Astrocyte of the hippocampus (primary cell): ENCODE data around the gene ID1.
"Not testable (repeated sequence)": the region's sequence is repeated elsewhere in the genome, so short reads cannot be mapped to it uniquely, and the experiment has no call there.

Experiments
- DNase-seq: peaks from one replicate; pipeline ENCODE4 v3.0.0; 2011; ENCODE audit warnings: low read depth, low spot score

ID1 gene

DNA sequence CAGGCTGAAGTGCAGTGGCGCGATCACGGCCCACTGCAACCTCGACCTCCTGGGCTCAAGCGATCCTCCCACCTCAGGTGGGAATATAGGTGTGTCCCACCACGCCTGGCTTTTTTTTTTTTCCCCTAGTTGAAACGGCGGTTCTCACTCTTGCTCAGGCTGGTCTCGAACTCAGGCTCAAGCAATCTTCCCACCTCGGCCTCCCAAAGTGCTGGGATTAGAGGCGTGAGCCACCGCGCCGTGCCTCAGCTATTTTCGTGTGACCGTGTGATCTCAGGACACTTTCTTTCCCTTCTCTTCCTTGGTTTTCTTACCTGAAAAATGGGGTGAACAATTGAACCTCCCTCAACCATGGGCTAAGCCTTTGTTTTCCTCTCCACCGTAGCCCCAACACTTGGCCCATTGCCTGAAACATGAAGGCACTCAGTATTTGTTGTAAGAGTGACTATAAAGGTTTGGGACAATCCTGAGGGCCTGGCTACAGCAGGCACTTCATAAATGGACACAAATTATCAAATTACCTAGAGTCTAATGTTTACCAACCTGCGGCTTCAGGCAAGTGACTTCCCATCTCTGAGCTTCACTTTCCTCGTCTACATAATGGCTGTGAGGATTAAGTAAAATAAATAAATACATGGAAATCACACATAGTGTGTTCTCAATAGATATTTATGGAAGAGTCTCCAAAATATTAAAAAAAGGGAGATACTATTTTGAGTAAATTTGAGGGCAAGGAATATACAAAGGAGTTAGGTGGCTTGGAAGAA, 31.4 kb upstream of the ID1 start:
- DNase-seq: no peak

DNA sequence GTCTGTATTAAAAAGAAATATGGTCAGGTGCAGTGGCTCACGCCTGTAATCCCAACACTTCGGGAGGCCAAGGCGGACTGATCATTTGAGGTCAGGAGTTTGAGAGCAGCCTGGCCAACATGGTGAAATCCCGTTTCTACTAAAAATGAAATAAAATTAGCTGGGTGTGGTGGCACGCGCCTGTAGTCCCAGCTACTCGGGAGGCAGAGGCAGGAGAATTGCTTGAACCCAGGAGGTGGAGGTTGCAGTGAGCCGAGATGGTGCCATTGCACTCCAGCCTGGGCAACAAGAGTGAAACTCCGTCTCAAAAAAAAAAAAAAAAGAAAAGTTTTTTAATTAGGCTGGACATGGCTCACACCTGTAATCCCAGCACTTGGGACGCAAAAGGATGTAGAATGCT, 30.1 kb upstream of the ID1 start:
- DNase-seq: not testable (repeated sequence)

DNA sequence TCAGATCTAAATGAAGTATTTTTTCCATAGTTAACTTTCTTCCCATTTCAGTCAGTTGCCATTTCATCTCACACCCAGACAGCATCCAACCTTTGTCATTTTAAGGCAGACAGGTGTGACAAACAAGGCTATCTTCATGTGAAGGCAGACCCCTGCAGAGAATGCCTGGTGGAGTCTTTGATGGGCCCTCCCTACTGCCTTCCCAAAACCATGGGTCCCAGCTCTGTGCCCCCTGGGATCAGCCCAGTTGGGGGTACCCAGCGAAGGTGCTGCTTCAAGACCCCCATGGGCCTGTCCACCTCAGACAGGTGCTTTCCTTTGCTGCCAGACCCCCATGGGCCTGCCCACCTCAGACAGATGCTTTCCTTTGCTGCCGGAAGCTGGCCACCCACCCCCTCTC, 28.3 kb upstream of the ID1 start:
- no peak for DNase-seq

DNA sequence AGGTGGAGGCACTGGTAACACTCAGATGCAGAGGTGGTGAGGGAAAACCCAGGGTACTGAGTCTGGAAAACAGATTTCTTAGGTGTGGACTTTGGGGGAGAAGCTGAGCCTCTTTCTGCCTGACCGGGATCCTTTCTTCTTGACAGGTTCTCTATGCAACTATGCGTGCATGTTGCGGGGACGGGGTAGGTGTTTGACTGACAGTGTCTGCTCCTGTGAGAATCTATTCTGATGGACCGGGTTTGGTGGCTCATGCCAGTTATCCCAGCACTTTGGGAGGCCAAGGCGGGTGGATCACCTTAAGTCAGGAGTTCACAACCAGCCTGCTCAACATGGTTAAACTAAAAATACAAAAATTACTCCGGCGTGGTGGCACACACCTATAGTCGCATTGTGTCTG, 27.9 kb upstream of the ID1 start:
- DNase-seq: no peak

GRCh38 chr20:31578448-31579138, 26.5 kb upstream of the ID1 start:
- DNase-seq: no peak

- DNase-seq: no peak
Observed at GRCh38 chr20:31579245-31579644, 25.8 kb upstream of the ID1 start.

DNA sequence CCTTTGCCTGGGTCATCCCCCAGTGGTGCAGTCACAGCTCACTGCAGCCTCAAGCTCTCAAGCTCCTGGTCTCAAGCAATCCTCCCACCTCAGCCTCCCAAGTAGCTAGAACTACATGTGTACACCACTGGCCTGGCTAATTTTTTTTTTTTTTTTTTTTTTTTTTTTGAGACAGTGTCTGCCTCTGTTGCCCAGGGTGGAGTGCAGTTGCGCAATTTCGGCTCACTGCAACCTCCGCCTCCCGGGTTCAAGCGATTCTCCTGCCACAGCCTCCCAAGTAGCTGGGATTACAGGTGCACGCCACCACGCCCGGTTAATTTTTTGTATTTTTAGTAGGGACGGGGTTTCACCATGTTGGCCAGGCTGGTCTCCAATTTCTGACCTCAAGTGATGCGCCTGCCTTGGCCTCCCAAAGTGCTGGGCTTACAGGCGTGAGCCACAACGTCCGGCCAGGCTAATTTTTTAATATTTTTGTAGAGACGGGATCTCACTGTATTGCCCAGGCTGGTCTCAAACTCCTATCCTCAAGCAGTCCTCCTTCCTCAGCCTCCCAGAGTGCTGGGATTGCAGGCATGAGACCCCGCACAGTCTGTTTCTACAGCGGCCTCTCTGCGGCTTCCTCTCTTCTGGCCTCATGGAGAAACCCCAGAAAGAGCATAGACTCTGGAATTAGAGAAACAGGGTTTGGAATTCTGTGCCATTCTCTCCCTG, 25.0 kb upstream of the ID1 start:
- DNase-seq: not testable (repeated sequence)

GRCh38 chr20:31580706-31581105, 24.4 kb upstream of the ID1 start:
- DNase-seq: no peak

- no peak for DNase-seq
Observed at GRCh38 chr20:31581391-31581790, 23.7 kb upstream of the ID1 start.

DNA sequence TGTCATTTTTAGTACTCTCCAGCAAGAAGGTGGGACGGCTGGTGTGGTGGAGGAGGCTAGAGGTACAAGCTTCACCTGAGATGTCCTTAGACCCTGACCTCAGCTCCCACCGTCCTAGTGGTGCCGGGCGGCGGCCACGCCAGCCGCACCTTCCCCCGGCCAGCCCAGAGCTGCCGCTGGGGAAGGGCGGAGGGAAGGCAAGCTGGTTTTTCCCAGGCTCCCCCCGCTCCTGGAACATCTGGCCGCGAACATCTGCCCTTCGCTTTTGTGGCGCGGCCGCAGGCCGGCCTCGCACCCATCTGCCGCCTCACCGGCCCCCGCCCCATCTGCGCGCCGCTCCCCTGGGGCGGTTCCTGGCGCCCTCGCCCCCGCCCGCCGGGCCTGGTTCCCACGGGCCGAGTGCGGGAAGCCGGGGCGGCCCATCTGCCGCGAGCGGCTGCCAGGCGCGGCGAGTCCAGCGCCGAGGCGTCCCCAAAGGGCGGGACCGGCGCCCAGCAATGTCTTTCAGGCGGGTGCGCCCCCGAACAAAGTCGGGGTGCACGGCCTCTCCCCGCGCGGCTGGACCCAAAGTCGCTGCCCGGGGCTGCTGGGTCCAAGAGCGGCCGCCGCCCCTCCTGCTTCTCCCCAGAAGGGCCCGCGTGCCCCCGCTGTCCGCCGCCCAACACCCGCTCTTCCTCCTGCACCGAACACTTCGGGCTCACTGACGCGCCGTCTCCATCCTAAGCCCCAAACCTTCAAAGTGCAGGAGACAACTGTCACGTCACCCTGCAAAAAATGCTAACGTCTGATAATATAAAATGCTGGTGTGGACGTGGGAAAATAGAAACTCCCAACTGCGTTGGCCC, 17.3 kb upstream of the ID1 start:
- peak; percentile 64 for DNase-seq

GRCh38 chr20:31590717-31591225, 14.3 kb upstream of the ID1 start:
- peak; percentile 23 for DNase-seq

DNA sequence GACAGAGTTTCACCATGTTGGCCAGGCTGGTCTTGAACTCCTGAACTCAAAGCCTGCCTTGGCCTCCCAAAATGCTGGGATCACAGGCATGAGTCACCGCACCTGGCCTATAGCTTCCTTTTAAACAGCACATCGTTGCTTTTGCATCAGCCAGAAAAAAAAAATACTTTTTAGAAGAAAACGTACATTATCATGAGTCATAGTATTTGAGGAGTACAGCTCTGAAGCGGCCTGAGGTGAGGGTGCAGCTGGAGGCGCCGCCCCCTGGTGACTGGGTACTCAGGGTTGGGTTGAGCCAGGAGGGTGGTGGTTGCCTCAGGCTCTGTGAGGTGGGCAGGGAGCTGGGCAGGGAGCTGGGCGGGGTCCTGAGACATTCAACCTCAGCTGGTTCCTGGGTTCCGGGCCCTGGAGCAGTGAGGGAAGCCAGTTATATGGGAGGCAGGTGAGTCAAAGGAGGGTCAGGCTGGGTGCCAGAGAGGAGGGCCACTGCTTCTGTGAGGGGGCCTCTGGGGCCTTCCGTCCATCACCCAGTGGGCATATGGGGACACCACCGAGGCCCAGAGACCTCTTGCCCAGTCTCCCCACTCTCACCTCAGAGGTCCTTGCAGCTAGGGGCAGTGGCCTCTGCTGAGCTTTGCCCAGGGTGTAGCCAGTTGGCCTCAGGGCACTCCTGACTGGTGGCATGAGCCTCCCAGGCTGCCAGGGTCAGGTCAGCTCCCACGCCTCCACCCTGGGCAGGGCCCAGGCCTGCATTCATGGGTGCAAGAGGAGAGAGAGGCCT, 11.7 kb upstream of the ID1 start:
- peak; percentile 84 for DNase-seq

- DNase-seq: no peak
Observed at GRCh38 chr20:31594002-31594557, 11.0 kb upstream of the ID1 start.

- peak; percentile 34 for DNase-seq
Observed at GRCh38 chr20:31594558-31595379, 10.3 kb upstream of the ID1 start.

- DNase-seq: no peak
Observed at GRCh38 chr20:31595380-31595653, 9.8 kb upstream of the ID1 start.

- peak; percentile 70 for DNase-seq
Observed at GRCh38 chr20:31595654-31596411, 9.3 kb upstream of the ID1 start.

GRCh38 chr20:31596412-31596715, 8.7 kb upstream of the ID1 start:
- not testable (repeated sequence) for DNase-seq

GRCh38 chr20:31596831-31597480, 8.1 kb upstream of the ID1 start:
- no peak for DNase-seq

DNA sequence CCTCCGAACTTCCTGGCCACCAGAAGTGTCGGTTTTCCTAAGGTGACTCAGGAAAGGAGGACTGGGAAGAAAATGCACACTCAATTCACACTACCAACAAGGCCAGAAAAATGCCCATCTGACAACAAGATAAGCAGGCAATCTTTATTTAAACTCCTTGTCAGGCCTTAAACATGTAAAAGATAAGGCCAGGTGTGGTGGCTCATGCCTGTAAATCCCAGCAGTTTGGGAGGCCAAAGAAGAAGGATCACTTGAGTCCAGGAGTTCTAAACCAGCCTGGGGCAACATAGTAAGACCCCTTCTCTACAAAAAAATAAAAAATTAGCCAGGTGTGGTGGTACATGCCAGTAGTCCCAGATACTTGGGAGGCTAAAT, 7.6 kb upstream of the ID1 start:
- no peak for DNase-seq
